ENCODE data around the gene TAMALIN. TPM values are rescaled to one million over a fixed set of nuclear protein-coding genes. Genes with fewer than 3 reads are reported as not detected.
A peak's percentile ranks its signal among the peaks of the same experiment; 100 is the strongest.

TAMALIN gene
- total RNA-seq, 1 donor from 2014 or later, result 15.5 TPM

GRCh38 chr12:52032446-52032803 is 25.7 kb downstream of the TAMALIN start:
- DNase-seq (ENCODE audit: low spot score, unreplicated experiment), result no peak
- Mint-ChIP-seq H3K36me3 (ENCODE audit: insufficient read depth) (no peaks in the 10 kb centered on the region), H3K27me3 (peaks cover 22% of the 10 kb centered on the region), H3K27ac (peak overlapping the region; percentile 96), H3K4me1 (ENCODE audit: low read depth) (peaks cover 12% of the 10 kb centered on the region), H3K4me3 (ENCODE audit: low read depth) (peak overlapping the region; percentile 63), H3K9me3 (ENCODE audit: low read depth) (no peaks in the 10 kb centered on the region)
- TF ChIP-seq CTCF (IDR thresholded peaks at IDR 0.05; ENCODE audit: unreplicated experiment), result no peak

- Mint-ChIP-seq H3K4me1 (ENCODE audit: low read depth) (peaks cover 14% of the 10 kb centered on the region), H3K27me3 (peaks cover 22% of the 10 kb centered on the region), H3K4me3 (ENCODE audit: low read depth) (peak overlapping the region; percentile 66), H3K27ac (peak overlapping the region; percentile 96), H3K9me3 (ENCODE audit: low read depth) (no peaks in the 10 kb centered on the region), H3K36me3 (ENCODE audit: insufficient read depth) (no peaks in the 10 kb centered on the region)
- DNase-seq (ENCODE audit: low spot score, unreplicated experiment), result peak; percentile 87
- no peak for TF ChIP-seq CTCF (IDR thresholded peaks at IDR 0.05; ENCODE audit: unreplicated experiment)
Observed at GRCh38 chr12:52032804-52033445, 26.2 kb downstream of the TAMALIN start.

- peaks cover 22% of the 10 kb centered on the region for H3K27me3 Mint-ChIP-seq
Observed at GRCh38 chr12:52033446-52034140, 26.8 kb downstream of the TAMALIN start.

GRCh38 chr12:52035190-52035589 is 28.4 kb downstream of the TAMALIN start:
- no peak for TF ChIP-seq CTCF (IDR thresholded peaks at IDR 0.05; ENCODE audit: unreplicated experiment)
- no peaks in the 10 kb centered on the region for H3K36me3 Mint-ChIP-seq (ENCODE audit: insufficient read depth)
- DNase-seq (ENCODE audit: low spot score, unreplicated experiment), result no peak
- H3K27ac Mint-ChIP-seq, result no peak overlapping the region
- H3K4me1 Mint-ChIP-seq (ENCODE audit: low read depth), result peaks cover 12% of the 10 kb centered on the region
- no peaks in the 10 kb centered on the region for H3K9me3 Mint-ChIP-seq (ENCODE audit: low read depth)
- peak overlapping the region; percentile 16 for H3K4me3 Mint-ChIP-seq (ENCODE audit: low read depth)
- peaks cover 22% of the 10 kb centered on the region for H3K27me3 Mint-ChIP-seq

More at GRCh38 chr12:52033446-52034140, 26.8 kb downstream of the TAMALIN start:
- peaks cover 16% of the 10 kb centered on the region for H3K4me1 Mint-ChIP-seq (ENCODE audit: low read depth)
- DNase-seq (ENCODE audit: low spot score, unreplicated experiment), result no peak
- no peaks in the 10 kb centered on the region for H3K9me3 Mint-ChIP-seq (ENCODE audit: low read depth)
- H3K36me3 Mint-ChIP-seq (ENCODE audit: insufficient read depth), result no peaks in the 10 kb centered on the region
- H3K4me3 Mint-ChIP-seq (ENCODE audit: low read depth), result peak overlapping the region; percentile 66
- peak overlapping the region; percentile 94 for H3K27ac Mint-ChIP-seq
- no peak for TF ChIP-seq CTCF (IDR thresholded peaks at IDR 0.05; ENCODE audit: unreplicated experiment)

GRCh38 chr12:52035926-52036325 is 29.2 kb downstream of the TAMALIN start:
- Mint-ChIP-seq H3K27me3 (peaks cover 22% of the 10 kb centered on the region), H3K36me3 (ENCODE audit: insufficient read depth) (no peaks in the 10 kb centered on the region), H3K9me3 (ENCODE audit: low read depth) (no peaks in the 10 kb centered on the region), H3K4me1 (ENCODE audit: low read depth) (peaks cover 12% of the 10 kb centered on the region), H3K27ac (peak overlapping the region; percentile 79), H3K4me3 (ENCODE audit: low read depth) (peak overlapping the region; percentile 65)
- no peak for DNase-seq (ENCODE audit: low spot score, unreplicated experiment)
- no peak for TF ChIP-seq CTCF (IDR thresholded peaks at IDR 0.05; ENCODE audit: unreplicated experiment)
